Mesenteric fat pad (tissue), 1 donor: Measurements from ENCODE around the gene MEGF6. TPM values are rescaled to one million over a fixed set of nuclear protein-coding genes. Genes with fewer than 3 reads are reported as not detected.

Experiments
- DNase-seq: peaks from one replicate; pipeline ENCODE4 v3.0.0-alpha.2; 2020; ENCODE audit warnings: low spot score
- total RNA-seq: library from RNA; stranded (reverse); fragmentation: NEBNext Ultra II Directional; extraction: Animal tissue kit (Norgen Biotek cat#: 25700); gene quantifications from one replicate; pipeline ENCODE4 v1.2.1, GENCODE V29; 2021
- donor health status: DM: yes; HTN: yes; CAD: no.

The MEGF6 gene
- total RNA-seq, 1 donor from 2014 or later = 61.1 TPM

GRCh38 chr1:3495776-3496745 is 115.2 kb downstream of the MEGF6 start:
- DNase-seq = no peak

- DNase-seq = no peak
These were observed 116.7 kb downstream of the MEGF6 start for GRCh38 chr1:3494321-3495308.

- no peak for DNase-seq
These were observed 118.6 kb downstream of the MEGF6 start for GRCh38 chr1:3492545-3493246.

- DNase-seq = no peak
These were observed 119.7 kb downstream of the MEGF6 start for GRCh38 chr1:3491291-3492246.

- DNase-seq = no peak
These were observed 121.1 kb downstream of the MEGF6 start for GRCh38 chr1:3490046-3490745.

GRCh38 chr1:3488432-3488831 is 122.9 kb downstream of the MEGF6 start:
- DNase-seq = no peak

- no peak for DNase-seq
These were observed 126.3 kb downstream of the MEGF6 start for GRCh38 chr1:3485016-3485415.

GRCh38 chr1:3483801-3484444 is 127.4 kb downstream of the MEGF6 start:
- DNase-seq = no peak

GRCh38 chr1:3483380-3483779 is 127.9 kb downstream of the MEGF6 start:
- DNase-seq = no peak

GRCh38 chr1:3482378-3482849 is 128.9 kb downstream of the MEGF6 start:
- no peak for DNase-seq

GRCh38 chr1:3481836-3482375 is 129.4 kb downstream of the MEGF6 start:
- no peak for DNase-seq

GRCh38 chr1:3481046-3481445 is 130.3 kb downstream of the MEGF6 start:
- no peak for DNase-seq

- no peak for DNase-seq
These were observed 131.0 kb downstream of the MEGF6 start for GRCh38 chr1:3480369-3480719.

GRCh38 chr1:3479511-3480368 is 131.6 kb downstream of the MEGF6 start:
- DNase-seq = no peak

GRCh38 chr1:3478187-3478586 is 133.1 kb downstream of the MEGF6 start:
- no peak for DNase-seq

GRCh38 chr1:3477241-3477995 is 133.9 kb downstream of the MEGF6 start:
- DNase-seq = no peak

GRCh38 chr1:3476666-3477065 is 134.6 kb downstream of the MEGF6 start:
- no peak for DNase-seq
